Measurements from ENCODE around the gene TMPRSS2.

- TF ChIP-seq CTCF (IDR thresholded peaks at IDR 0.05): no peak
- no peak for TF ChIP-seq POLR2A (IDR thresholded peaks at IDR 0.05)
- TF ChIP-seq EP300 (IDR thresholded peaks at IDR 0.05): no peak
- no peak for TF ChIP-seq POLR2AphosphoS5 (IDR thresholded peaks at IDR 0.05)
Measured at GRCh38 chr21:41520560-41521442, 12.8 kb upstream of the TMPRSS2 start.
